GM23248 (cell line): Measurements from ENCODE around the gene SLC7A9. TPM values are rescaled to one million over a fixed set of nuclear protein-coding genes. Genes with fewer than 3 reads are reported as not detected.

Source experiments
- DNase-seq: peaks from one replicate; pipeline ENCODE4 v3.0.0-alpha.2; 2015
- H2AFZ ChIP-seq: fragments of 200-600 bp; sonication (generic); 2 replicates; pipeline ENCODE4 v1.6.1; 2016; ENCODE audit warnings: antibody characterized with exemption
- H3F3A ChIP-seq: fragments of 200-600 bp; sonication (generic); 2 replicates; pipeline ENCODE4 v1.6.1; 2016; ENCODE audit warnings: mild to moderate bottlenecking, antibody characterized with exemption, mixed run types; ENCODE audit not compliant: insufficient read depth
- H3K27ac ChIP-seq: fragments of 200-600 bp; sonication (generic); 2 replicates; pipeline ENCODE4 v1.5.1; 2016; ENCODE audit warnings: mild to moderate bottlenecking
- H3K27me3 ChIP-seq: fragments of 200-600 bp; sonication (generic); replicated peaks from 2 replicates; pipeline ENCODE4 v1.6.1; 2016; ENCODE audit warnings: mild to moderate bottlenecking; ENCODE audit not compliant: insufficient read depth
- H3K36me3 ChIP-seq: fragments of 200-600 bp; sonication (generic); 2 replicates; pipeline ENCODE4 v1.6.1; 2016; ENCODE audit warnings: low read depth, mild to moderate bottlenecking
- H3K4me1 ChIP-seq: fragments of 200-600 bp; sonication (generic); 2 replicates; pipeline ENCODE4 v1.6.1; 2016; ENCODE audit warnings: mild to moderate bottlenecking; ENCODE audit not compliant: insufficient read depth
- H3K4me2 ChIP-seq: fragments of 200-600 bp; sonication (generic); one replicate; pipeline ENCODE4 v1.6.1; 2016; ENCODE audit warnings: mild to moderate bottlenecking; ENCODE audit not compliant: unreplicated experiment
- H3K4me3 ChIP-seq: fragments of 200-600 bp; sonication (generic); 2 replicates; pipeline ENCODE4 v1.5.1; 2016; ENCODE audit warnings: mild to moderate bottlenecking
- H3K79me2 ChIP-seq: fragments of 200-600 bp; sonication (generic); 2 replicates; pipeline ENCODE4 v1.6.1; 2016; ENCODE audit warnings: mild to moderate bottlenecking; ENCODE audit not compliant: insufficient read depth
- H3K9ac ChIP-seq: fragments of 200-600 bp; sonication (generic); 2 replicates; pipeline ENCODE4 v1.6.1; 2016; ENCODE audit warnings: mild to moderate bottlenecking
- H3K9me2 ChIP-seq: fragments of 200-600 bp; sonication (generic); 2 replicates; pipeline ENCODE4 v1.6.1; 2016; ENCODE audit warnings: mixed run types, mild to moderate bottlenecking, moderate library complexity; ENCODE audit not compliant: insufficient read depth
- H3K9me3 ChIP-seq: fragments of 200-600 bp; sonication (generic); one replicate; pipeline ENCODE4 v1.6.1; 2017; ENCODE audit warnings: low read depth
- H4K20me1 ChIP-seq: fragments of 200-600 bp; sonication (generic); 2 replicates; pipeline ENCODE4 v1.6.0; 2016; ENCODE audit not compliant: insufficient read depth
- EZH2 ChIP-seq: fragments of 200-600 bp; sonication (generic); IDR thresholded peaks from 2 replicates; pipeline ENCODE4 v1.6.1; 2018; ENCODE audit warnings: antibody characterized with exemption, mild to moderate bottlenecking; ENCODE audit not compliant: insufficient read depth, poor library complexity, severe bottlenecking
- EZH2phosphoT487 ChIP-seq: fragments of 200-600 bp; sonication (generic); IDR thresholded peaks from 2 replicates; pipeline ENCODE4 v1.6.1; 2018; ENCODE audit warnings: antibody characterized with exemption, moderate library complexity, mild to moderate bottlenecking, low read depth; ENCODE audit not compliant: insufficient read depth
- WGBS, 2 experiments: methylation state at CpG; one replicate each; pipeline ENCODE4 v1.1.6; 2015 to 2017; ENCODE audit warnings: low lambda C conversion rate in 2 of 2, low coverage in 1 of 2; ENCODE audit errors: missing lambda C conversion rate in 2 of 2; 5-methylcytosine and 5-hydroxymethylcytosine counted together
- in situ Hi-C: fragments of 300-500 bp; cut with MboI; formaldehyde crosslinking; loops from 2 replicates; pipeline ENCODE4 v1.15.0; 2020
- polyA plus RNA-seq: library from polyadenylated mRNA; unstranded; fragments of >200 nt; fragmentation: Nextera tagmentation; extraction: Ambion mirVana; gene quantifications from 2 replicates; pipeline ENCODE4 v1.2.1, GENCODE V29; 2016
- total RNA-seq: library from RNA; depleted of rRNA; stranded (reverse); fragments of >200 nt; shearing (Covaris generic); gene quantifications from 2 replicates; pipeline ENCODE4 v1.2.3, GENCODE V29; 2014

Gene SLC7A9
- total and polyA plus RNA-seq, 2 experiments from 2014 or later, result not detected

DNA sequence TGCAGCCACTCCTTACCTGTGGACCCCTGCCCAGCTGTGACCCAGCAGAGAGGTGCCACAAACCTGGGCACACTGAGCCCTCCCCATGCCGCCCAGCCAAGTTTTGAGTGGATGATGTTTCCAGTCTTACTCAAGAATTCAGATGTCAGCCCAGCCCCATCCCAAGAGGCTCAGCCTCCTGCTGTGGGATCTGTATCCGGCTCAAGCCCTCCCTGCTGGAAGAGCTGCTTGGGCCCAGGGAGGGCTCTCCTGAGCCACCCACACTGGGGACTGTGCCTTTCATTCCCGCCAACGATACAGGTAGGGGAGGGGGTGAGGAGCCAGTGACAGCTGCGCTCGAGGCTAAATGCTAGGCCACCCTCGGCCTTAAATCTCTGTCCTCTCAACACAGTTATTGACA lies 5.9 kb upstream of the SLC7A9 start:
- H3K4me2 ChIP-seq, result no peak overlapping the region
- no peak for TF ChIP-seq EZH2
- TF ChIP-seq EZH2phosphoT487, result no peak
- H3K9ac ChIP-seq, result no peak overlapping the region
- no peaks in the 10 kb centered on the region for H3K9me3 ChIP-seq
- no peaks in the 10 kb centered on the region for H3F3A ChIP-seq
- no peaks in the 10 kb centered on the region for H3K27me3 ChIP-seq
- H2AFZ ChIP-seq, result no peak overlapping the region
- no peaks in the 10 kb centered on the region for H3K4me1 ChIP-seq
- in situ Hi-C loops, result no loop called here
- WGBS, 2 experiments, result 70 to 72% methylated on average over 7 of the region's 7 CpGs
- DNase-seq, result no peak
- H3K9me2 ChIP-seq, result no peaks in the 10 kb centered on the region
- H3K27ac ChIP-seq, result no peak overlapping the region
- no peak overlapping the region for H3K4me3 ChIP-seq
- no peaks in the 10 kb centered on the region for H3K79me2 ChIP-seq
- H4K20me1 ChIP-seq, result no peaks in the 10 kb centered on the region
- H3K36me3 ChIP-seq, result no peaks in the 10 kb centered on the region

GRCh38 chr19:32874605-32875004 lies 5.0 kb upstream of the SLC7A9 start:
- no peaks in the 10 kb centered on the region for H3K9me2 ChIP-seq
- H3K4me2 ChIP-seq, result no peak overlapping the region
- no peak overlapping the region for H3K27ac ChIP-seq
- H3K9ac ChIP-seq, result no peak overlapping the region
- WGBS, 2 experiments, result 70 to 77% methylated on average over 9 of the region's 9 CpGs
- no peak for DNase-seq
- in situ Hi-C loops, result no loop called here
- H3K79me2 ChIP-seq, result no peaks in the 10 kb centered on the region
- H3F3A ChIP-seq, result no peaks in the 10 kb centered on the region
- H3K4me3 ChIP-seq, result no peak overlapping the region
- H4K20me1 ChIP-seq, result no peaks in the 10 kb centered on the region
- no peak overlapping the region for H2AFZ ChIP-seq
- H3K4me1 ChIP-seq, result no peaks in the 10 kb centered on the region
- TF ChIP-seq EZH2phosphoT487 (no peak), EZH2 (no peak)
- no peaks in the 10 kb centered on the region for H3K27me3 ChIP-seq
- H3K36me3 ChIP-seq, result no peaks in the 10 kb centered on the region
- H3K9me3 ChIP-seq, result no peaks in the 10 kb centered on the region

GRCh38 chr19:32873247-32873959 lies 3.8 kb upstream of the SLC7A9 start:
- Histone ChIP-seq H3K9ac (no peak overlapping the region), H4K20me1 (no peaks in the 10 kb centered on the region), H3K36me3 (no peaks in the 10 kb centered on the region), H3K27ac (no peak overlapping the region), H3K27me3 (no peaks in the 10 kb centered on the region), H3F3A (no peaks in the 10 kb centered on the region), H3K4me1 (no peaks in the 10 kb centered on the region), H2AFZ (no peak overlapping the region), H3K79me2 (no peaks in the 10 kb centered on the region), H3K9me2 (no peaks in the 10 kb centered on the region), H3K4me3 (no peak overlapping the region), H3K9me3 (no peaks in the 10 kb centered on the region), H3K4me2 (no peak overlapping the region)
- TF ChIP-seq EZH2 (no peak), EZH2phosphoT487 (no peak)
- DNase-seq, result no peak
- whole genome bisulfite sequencing, 2 experiments, result 91 to 94% methylated on average over 18 of the region's 18 CpGs
- in situ Hi-C loops, result no loop called here

DNA sequence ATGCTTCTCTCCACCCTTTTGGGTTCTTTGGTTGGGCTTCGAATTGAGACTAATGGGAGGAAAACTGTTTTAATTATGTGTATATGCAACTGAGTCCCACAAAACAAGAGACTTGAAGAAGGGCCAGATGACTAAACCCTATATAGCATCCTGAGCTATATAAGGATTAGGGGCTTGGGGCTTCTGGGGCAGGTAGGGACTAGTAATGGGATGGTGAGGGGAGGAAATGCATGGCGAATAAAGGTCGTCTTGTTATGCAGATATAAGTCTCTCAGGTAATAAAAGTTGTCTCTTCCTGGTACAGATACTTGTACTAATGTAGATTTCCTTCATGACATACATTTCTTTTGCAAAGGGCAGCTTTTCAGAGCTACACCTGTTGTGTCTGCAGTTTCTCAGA lies 2.8 kb upstream of the SLC7A9 start:
- in situ Hi-C loops, result no loop called here
- Histone ChIP-seq H3K4me1 (no peaks in the 10 kb centered on the region), H3K4me2 (no peak overlapping the region), H3K36me3 (no peaks in the 10 kb centered on the region), H3K27ac (no peak overlapping the region), H2AFZ (no peak overlapping the region), H3K79me2 (no peaks in the 10 kb centered on the region), H3F3A (no peaks in the 10 kb centered on the region), H3K9ac (no peak overlapping the region), H3K4me3 (no peak overlapping the region), H3K9me3 (no peaks in the 10 kb centered on the region), H3K9me2 (no peaks in the 10 kb centered on the region), H3K27me3 (no peaks in the 10 kb centered on the region), H4K20me1 (no peaks in the 10 kb centered on the region)
- DNase-seq, result no peak
- WGBS, 2 experiments, result 75 to 83% methylated on average over 3 of the region's 3 CpGs
- TF ChIP-seq EZH2, result no peak
- no peak for TF ChIP-seq EZH2phosphoT487
